ENCODE results near the gene HCLS1. TPM values are rescaled to one million over a fixed set of nuclear protein-coding genes. Genes with fewer than 3 reads are reported as not detected.

Gene HCLS1
- total and polyA plus RNA-seq, 9 of the 15 experiments (the other 6 are each of a cell fraction or from before 2014, with no cell fraction given), result 4.8 to 34.1 (median 22.0) TPM

DNA sequence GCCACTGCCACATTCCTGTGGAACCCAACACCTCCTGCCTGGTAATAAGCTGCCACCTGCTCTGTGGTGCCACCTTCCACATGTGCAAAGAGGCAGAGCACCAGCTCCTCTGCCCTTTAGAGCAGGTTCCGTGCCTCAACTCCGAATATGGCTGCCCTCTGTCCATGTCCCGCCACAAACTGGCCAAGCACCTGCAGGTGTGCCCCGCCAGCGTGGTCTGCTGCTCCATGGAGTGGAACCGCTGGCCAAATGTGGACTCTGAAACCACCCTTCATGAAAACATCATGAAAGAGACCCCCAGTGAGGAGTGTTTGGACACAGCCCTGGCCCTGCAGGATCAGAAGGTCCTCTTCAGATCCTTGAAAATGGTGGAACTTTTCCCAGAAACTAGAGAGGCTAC is 39.2 kb downstream of the HCLS1 start:
- no TSS peak for BruUV-seq (replicated peaks)
- H3K9me1 ChIP-seq (ENCODE audit: control insufficient read depth, insufficient read depth, low read length), result no peaks in the 10 kb centered on the region
- TF ChIP-seq MTA1 (IDR thresholded peaks at IDR 0.05; ENCODE audit: borderline replicate concordance) (no peak), KLF10 (CRISPR knock-in tag; IDR thresholded peaks at IDR 0.05) (no peak), TEAD4 (IDR thresholded peaks at IDR 0.05; ENCODE audit: low read length) (no peak), TEAD4 (CRISPR knock-in tag; IDR thresholded peaks at IDR 0.05; ENCODE audit: borderline replicate concordance) (no peak)
- TF ChIP-seq, protein P1, sequence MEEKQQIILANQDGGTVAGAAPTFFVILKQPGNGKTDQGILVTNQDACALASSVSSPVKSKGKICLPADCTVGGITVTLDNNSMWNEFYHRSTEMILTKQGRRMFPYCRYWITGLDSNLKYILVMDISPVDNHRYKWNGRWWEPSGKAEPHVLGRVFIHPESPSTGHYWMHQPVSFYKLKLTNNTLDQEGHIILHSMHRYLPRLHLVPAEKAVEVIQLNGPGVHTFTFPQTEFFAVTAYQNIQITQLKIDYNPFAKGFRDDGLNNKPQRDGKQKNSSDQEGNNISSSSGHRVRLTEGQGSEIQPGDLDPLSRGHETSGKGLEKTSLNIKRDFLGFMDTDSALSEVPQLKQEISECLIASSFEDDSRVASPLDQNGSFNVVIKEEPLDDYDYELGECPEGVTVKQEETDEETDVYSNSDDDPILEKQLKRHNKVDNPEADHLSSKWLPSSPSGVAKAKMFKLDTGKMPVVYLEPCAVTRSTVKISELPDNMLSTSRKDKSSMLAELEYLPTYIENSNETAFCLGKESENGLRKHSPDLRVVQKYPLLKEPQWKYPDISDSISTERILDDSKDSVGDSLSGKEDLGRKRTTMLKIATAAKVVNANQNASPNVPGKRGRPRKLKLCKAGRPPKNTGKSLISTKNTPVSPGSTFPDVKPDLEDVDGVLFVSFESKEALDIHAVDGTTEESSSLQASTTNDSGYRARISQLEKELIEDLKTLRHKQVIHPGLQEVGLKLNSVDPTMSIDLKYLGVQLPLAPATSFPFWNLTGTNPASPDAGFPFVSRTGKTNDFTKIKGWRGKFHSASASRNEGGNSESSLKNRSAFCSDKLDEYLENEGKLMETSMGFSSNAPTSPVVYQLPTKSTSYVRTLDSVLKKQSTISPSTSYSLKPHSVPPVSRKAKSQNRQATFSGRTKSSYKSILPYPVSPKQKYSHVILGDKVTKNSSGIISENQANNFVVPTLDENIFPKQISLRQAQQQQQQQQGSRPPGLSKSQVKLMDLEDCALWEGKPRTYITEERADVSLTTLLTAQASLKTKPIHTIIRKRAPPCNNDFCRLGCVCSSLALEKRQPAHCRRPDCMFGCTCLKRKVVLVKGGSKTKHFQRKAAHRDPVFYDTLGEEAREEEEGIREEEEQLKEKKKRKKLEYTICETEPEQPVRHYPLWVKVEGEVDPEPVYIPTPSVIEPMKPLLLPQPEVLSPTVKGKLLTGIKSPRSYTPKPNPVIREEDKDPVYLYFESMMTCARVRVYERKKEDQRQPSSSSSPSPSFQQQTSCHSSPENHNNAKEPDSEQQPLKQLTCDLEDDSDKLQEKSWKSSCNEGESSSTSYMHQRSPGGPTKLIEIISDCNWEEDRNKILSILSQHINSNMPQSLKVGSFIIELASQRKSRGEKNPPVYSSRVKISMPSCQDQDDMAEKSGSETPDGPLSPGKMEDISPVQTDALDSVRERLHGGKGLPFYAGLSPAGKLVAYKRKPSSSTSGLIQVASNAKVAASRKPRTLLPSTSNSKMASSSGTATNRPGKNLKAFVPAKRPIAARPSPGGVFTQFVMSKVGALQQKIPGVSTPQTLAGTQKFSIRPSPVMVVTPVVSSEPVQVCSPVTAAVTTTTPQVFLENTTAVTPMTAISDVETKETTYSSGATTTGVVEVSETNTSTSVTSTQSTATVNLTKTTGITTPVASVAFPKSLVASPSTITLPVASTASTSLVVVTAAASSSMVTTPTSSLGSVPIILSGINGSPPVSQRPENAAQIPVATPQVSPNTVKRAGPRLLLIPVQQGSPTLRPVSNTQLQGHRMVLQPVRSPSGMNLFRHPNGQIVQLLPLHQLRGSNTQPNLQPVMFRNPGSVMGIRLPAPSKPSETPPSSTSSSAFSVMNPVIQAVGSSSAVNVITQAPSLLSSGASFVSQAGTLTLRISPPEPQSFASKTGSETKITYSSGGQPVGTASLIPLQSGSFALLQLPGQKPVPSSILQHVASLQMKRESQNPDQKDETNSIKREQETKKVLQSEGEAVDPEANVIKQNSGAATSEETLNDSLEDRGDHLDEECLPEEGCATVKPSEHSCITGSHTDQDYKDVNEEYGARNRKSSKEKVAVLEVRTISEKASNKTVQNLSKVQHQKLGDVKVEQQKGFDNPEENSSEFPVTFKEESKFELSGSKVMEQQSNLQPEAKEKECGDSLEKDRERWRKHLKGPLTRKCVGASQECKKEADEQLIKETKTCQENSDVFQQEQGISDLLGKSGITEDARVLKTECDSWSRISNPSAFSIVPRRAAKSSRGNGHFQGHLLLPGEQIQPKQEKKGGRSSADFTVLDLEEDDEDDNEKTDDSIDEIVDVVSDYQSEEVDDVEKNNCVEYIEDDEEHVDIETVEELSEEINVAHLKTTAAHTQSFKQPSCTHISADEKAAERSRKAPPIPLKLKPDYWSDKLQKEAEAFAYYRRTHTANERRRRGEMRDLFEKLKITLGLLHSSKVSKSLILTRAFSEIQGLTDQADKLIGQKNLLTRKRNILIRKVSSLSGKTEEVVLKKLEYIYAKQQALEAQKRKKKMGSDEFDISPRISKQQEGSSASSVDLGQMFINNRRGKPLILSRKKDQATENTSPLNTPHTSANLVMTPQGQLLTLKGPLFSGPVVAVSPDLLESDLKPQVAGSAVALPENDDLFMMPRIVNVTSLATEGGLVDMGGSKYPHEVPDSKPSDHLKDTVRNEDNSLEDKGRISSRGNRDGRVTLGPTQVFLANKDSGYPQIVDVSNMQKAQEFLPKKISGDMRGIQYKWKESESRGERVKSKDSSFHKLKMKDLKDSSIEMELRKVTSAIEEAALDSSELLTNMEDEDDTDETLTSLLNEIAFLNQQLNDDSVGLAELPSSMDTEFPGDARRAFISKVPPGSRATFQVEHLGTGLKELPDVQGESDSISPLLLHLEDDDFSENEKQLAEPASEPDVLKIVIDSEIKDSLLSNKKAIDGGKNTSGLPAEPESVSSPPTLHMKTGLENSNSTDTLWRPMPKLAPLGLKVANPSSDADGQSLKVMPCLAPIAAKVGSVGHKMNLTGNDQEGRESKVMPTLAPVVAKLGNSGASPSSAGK (IDR thresholded peaks at IDR 0.05), result peak; percentile 45
- H3K36me3 ChIP-seq (ENCODE audit: control insufficient read depth, insufficient read depth, low read length), result no peaks in the 10 kb centered on the region
- no peak overlapping the region for H3K27ac ChIP-seq (ENCODE audit: extremely low read depth, low read depth, low read length)
- CTCF ChIA-PET (ENCODE audit: low intra/inter-chr PET ratio), result no interaction called here
- intact Hi-C loops (cut with micrococcal nuclease) (no loop called here), in situ Hi-C loops (cut with MboI) (no loop called here)
- POLR2A ChIA-PET, result interaction anchor here (0.6 to 1.2 kb wide), 2 partner anchors 25 to 57 kb away, joined by 3 read pairs; no protein-coding TSS in a partner anchor
- H3K79me2 ChIP-seq (ENCODE audit: control insufficient read depth, insufficient read depth, low read length), result no peaks in the 10 kb centered on the region
- no peak for FAIRE-seq
- no peaks in the 10 kb centered on the region; a peak in 1 of 5 replicates for H3K4me1 ChIP-seq (replicated peaks in 1 of 2; ENCODE audit: control insufficient read depth in 2 of 2, insufficient read depth in 2 of 2, low read length in 2 of 2)
- peaks cover 11 to 26% of the 10 kb centered on the region in 2 experiments for H3K27me3 ChIP-seq (ENCODE audit: control insufficient read depth in 2 of 2, insufficient read depth in 2 of 2, low read length in 2 of 2)
- no peaks in the 10 kb centered on the region for H3K9me3 ChIP-seq (replicated peaks; ENCODE audit: control insufficient read depth, insufficient read depth, low read depth, low read length)
- H2AFZ ChIP-seq (ENCODE audit: low read depth, low read length), result peak overlapping the region; percentile 24; the same call in 1 of the 2 replicates
- WGBS (ENCODE audit: insufficient coverage, low coverage, missing lambda C conversion rate), result 6% methylated on average over 4 of the region's 6 CpGs
- DNase-seq (ENCODE audit: extremely low read depth in 1 of 4, low spot score in 3 of 4), result no peak
- H3K4me2 ChIP-seq (ENCODE audit: insufficient read depth, low read length), result peak overlapping the region; percentile 25; the same call in 1 of the 2 replicates
- no peak overlapping the region for H3K4me3 ChIP-seq
- no peak overlapping the region for H3K9ac ChIP-seq (ENCODE audit: insufficient read depth in 1 of 2, low read depth in 2 of 2, low read length in 2 of 2)
- ATAC-seq, result no peak
- H4K20me1 ChIP-seq (replicated peaks; ENCODE audit: control insufficient read depth, insufficient read depth, low read length), result no peaks in the 10 kb centered on the region
